Endodermal cell (in vitro differentiated cells): ENCODE data around the gene SPG21. TPM values are rescaled to one million over a fixed set of nuclear protein-coding genes. Genes with fewer than 3 reads are reported as not detected.

ENCODE experiments used
- DNase-seq: peaks from one replicate; pipeline ENCODE4 v3.0.0-alpha.2; 2017
- H3K27ac ChIP-seq: 2 replicates; pipeline ENCODE4 v1.5.1; 2013; ENCODE audit warnings: mild to moderate bottlenecking, low read depth, low read length, moderate library complexity
- H3K27me3 ChIP-seq: 2 replicates; pipeline ENCODE4 v1.6.1; 2013; ENCODE audit warnings: mild to moderate bottlenecking, low read length, moderate library complexity; ENCODE audit not compliant: insufficient read depth, control insufficient read depth, poor library complexity, severe bottlenecking
- H3K36me3 ChIP-seq: 2 replicates; pipeline ENCODE4 v1.7.0; 2013; ENCODE audit warnings: mild to moderate bottlenecking, low read length, moderate library complexity; ENCODE audit not compliant: control insufficient read depth, insufficient read depth
- H3K4me1 ChIP-seq: one replicate; pipeline ENCODE4 v1.7.0; 2013; ENCODE audit warnings: low read length; ENCODE audit not compliant: control insufficient read depth, insufficient read depth
- H3K4me3 ChIP-seq: 2 replicates; pipeline ENCODE4 v1.5.1; 2013; ENCODE audit warnings: mild to moderate bottlenecking, low read length, moderate library complexity
- H3K9ac ChIP-seq: 2 replicates; pipeline ENCODE4 v1.6.1; 2013; ENCODE audit warnings: mild to moderate bottlenecking, low read length, moderate library complexity; ENCODE audit not compliant: poor library complexity, severe bottlenecking; ENCODE audit errors: extremely low read depth
- H3K9me3 ChIP-seq: 2 replicates; pipeline ENCODE4 v1.6.1; 2013; ENCODE audit warnings: mild to moderate bottlenecking, low read length, moderate library complexity; ENCODE audit not compliant: control insufficient read depth
- H3K27ac Mint-ChIP-seq: 2 replicates; pipeline ENCODE4 v1.8.0; 2020; ENCODE audit warnings: mixed read lengths
- H3K27me3 Mint-ChIP-seq: 2 replicates; pipeline ENCODE4 v1.8.0; 2021; ENCODE audit warnings: mild to moderate bottlenecking, mixed read lengths; ENCODE audit not compliant: insufficient read depth
- H3K36me3 Mint-ChIP-seq: 2 replicates; pipeline ENCODE4 v1.8.0; 2020; ENCODE audit warnings: low read depth, mixed read lengths
- H3K4me1 Mint-ChIP-seq: 2 replicates; pipeline ENCODE4 v1.8.0; 2020; ENCODE audit warnings: mixed read lengths
- H3K4me3 Mint-ChIP-seq: 2 replicates; pipeline ENCODE4 v1.8.0; 2020; ENCODE audit warnings: mild to moderate bottlenecking, moderate library complexity, mixed read lengths
- H3K9me3 Mint-ChIP-seq: 2 replicates; pipeline ENCODE4 v1.8.0; 2020; ENCODE audit warnings: mild to moderate bottlenecking, mixed read lengths
- CTCF ChIP-seq: fragments of 200-600 bp; sonication (generic); conservative IDR thresholded peaks from 2 replicates; pipeline ENCODE4 v1.5.0; 2021; ENCODE audit warnings: antibody characterized with exemption, mild to moderate bottlenecking
- WGBS, 2 experiments: methylation state at CpG; one replicate each; pipeline versions ENCODE4 v1.1.5 to v1.1.7; 2013; ENCODE audit warnings: missing lambda C conversion rate in 2 of 2, mixed read lengths in 1 of 2; ENCODE audit not compliant: insufficient coverage in 1 of 2, insufficient read length in 1 of 2; 5-methylcytosine and 5-hydroxymethylcytosine counted together
- total RNA-seq, 2 donors: library from RNA; stranded (reverse); fragmentation: NEBNext Ultra II Directional in 1 of 2; extraction: Animal tissue kit (Norgen Biotek cat#: 25700) in 1 of 2; gene quantifications; 2 replicates in 1 of 2; 3 replicates in 1 of 2; pipeline ENCODE4 v1.2.1, GENCODE V29; 2021

Gene SPG21
- total RNA-seq, 2 donors from 2014 or later, result 77.0 to 96.1 TPM

- no peak overlapping the region for H3K27ac ChIP-seq
- peaks cover 51% of the 10 kb centered on the region for H3K36me3 ChIP-seq
- no peak overlapping the region for H3K9ac ChIP-seq
- Mint-ChIP-seq H3K27ac (no peak overlapping the region), H3K36me3 (peaks cover 61% of the 10 kb centered on the region), H3K4me1 (no peaks in the 10 kb centered on the region), H3K4me3 (no peak overlapping the region), H3K9me3 (peaks cover 14% of the 10 kb centered on the region), H3K27me3 (no peaks in the 10 kb centered on the region)
- H3K9me3 ChIP-seq, result peaks cover 25% of the 10 kb centered on the region
- peak; percentile 52 for TF ChIP-seq CTCF
- no peak overlapping the region for H3K4me3 ChIP-seq
- WGBS, 2 experiments, result 88 to 100% methylated on average over 2 of the region's 2 CpGs
- no peak for DNase-seq
- no peaks in the 10 kb centered on the region for H3K4me1 ChIP-seq
- H3K27me3 ChIP-seq, result no peaks in the 10 kb centered on the region
These were observed 19.3 kb upstream of the SPG21 start for GRCh38 chr15:65008983-65009382.

- Histone ChIP-seq H3K4me3 (no peak overlapping the region), H3K27me3 (no peaks in the 10 kb centered on the region), H3K27ac (no peak overlapping the region), H3K36me3 (peaks cover 37% of the 10 kb centered on the region), H3K9me3 (peaks cover 9% of the 10 kb centered on the region), H3K4me1 (no peaks in the 10 kb centered on the region), H3K9ac (no peak overlapping the region)
- DNase-seq, result peak; percentile 68
- Mint-ChIP-seq H3K27ac (no peak overlapping the region), H3K4me1 (no peaks in the 10 kb centered on the region), H3K36me3 (peaks cover 56% of the 10 kb centered on the region), H3K4me3 (no peak overlapping the region), H3K9me3 (no peaks in the 10 kb centered on the region), H3K27me3 (no peaks in the 10 kb centered on the region)
- TF ChIP-seq CTCF, result no peak
- WGBS, 2 experiments, result 93% methylated on average over 3 of the region's 3 CpGs
These were observed 17.2 kb upstream of the SPG21 start for GRCh38 chr15:65006876-65007275.

- no peak for TF ChIP-seq CTCF
- Mint-ChIP-seq H3K27me3 (no peaks in the 10 kb centered on the region), H3K9me3 (no peaks in the 10 kb centered on the region), H3K36me3 (peaks cover 40% of the 10 kb centered on the region), H3K27ac (no peak overlapping the region), H3K4me1 (no peaks in the 10 kb centered on the region), H3K4me3 (no peak overlapping the region)
- Histone ChIP-seq H3K9ac (no peak overlapping the region), H3K4me3 (no peak overlapping the region), H3K27ac (no peak overlapping the region), H3K9me3 (peaks cover 9% of the 10 kb centered on the region), H3K27me3 (no peaks in the 10 kb centered on the region), H3K36me3 (peaks cover 23% of the 10 kb centered on the region), H3K4me1 (no peaks in the 10 kb centered on the region)
- 92 to 100% methylated on average over 2 to 3 of the region's 3 CpGs for WGBS, 2 experiments
- no peak for DNase-seq
These were observed 15.3 kb upstream of the SPG21 start for GRCh38 chr15:65004993-65005392.
